H1 (cell line): ENCODE measurements around the gene NPHP4. TPM values are rescaled to one million over a fixed set of nuclear protein-coding genes. Genes with fewer than 3 reads are reported as not detected.

Source experiments
- POLR2A ChIP-seq, 2 experiments: IDR thresholded peaks; 1 replicate in 1 of 2; 2 replicates in 1 of 2; pipeline ENCODE4 v1.6.1; 2011; ENCODE audit warnings: low read depth in 2 of 2, low read length in 2 of 2, mild to moderate bottlenecking in 2 of 2; ENCODE audit errors: control extremely low read depth in 1 of 2
- polyA plus RNA-seq, 7 experiments: library from polyadenylated mRNA; depleted of rRNA in 3 of 7; stranded (reverse) in 5 of 7; unstranded in 2 of 7; fragments of >200 nt in 5 of 7; fragments of 200-250 nt in 2 of 7; gene quantifications; 1 replicate in 5 of 7; 2 replicates in 1 of 7; 4 replicates in 1 of 7; pipeline versions ENCODE4 v1.2.1 to v1.2.3, GENCODE V29; 2011 to 2013; ENCODE audit warnings: missing spikeins in 2 of 7, mixed read lengths in 2 of 7
- total RNA-seq: library from RNA; stranded (reverse); fragmentation: NEBNext Ultra II Directional; extraction: Animal tissue kit (Norgen Biotek cat#: 25700); gene quantifications from 2 replicates; pipeline ENCODE4 v1.2.1, GENCODE V29; 2021

The NPHP4 gene
- total and polyA plus RNA-seq, 2 of the 8 experiments (the other 6 are each of a cell fraction or from before 2014, with no cell fraction given), result 5.8 to 14.0 TPM

DNA sequence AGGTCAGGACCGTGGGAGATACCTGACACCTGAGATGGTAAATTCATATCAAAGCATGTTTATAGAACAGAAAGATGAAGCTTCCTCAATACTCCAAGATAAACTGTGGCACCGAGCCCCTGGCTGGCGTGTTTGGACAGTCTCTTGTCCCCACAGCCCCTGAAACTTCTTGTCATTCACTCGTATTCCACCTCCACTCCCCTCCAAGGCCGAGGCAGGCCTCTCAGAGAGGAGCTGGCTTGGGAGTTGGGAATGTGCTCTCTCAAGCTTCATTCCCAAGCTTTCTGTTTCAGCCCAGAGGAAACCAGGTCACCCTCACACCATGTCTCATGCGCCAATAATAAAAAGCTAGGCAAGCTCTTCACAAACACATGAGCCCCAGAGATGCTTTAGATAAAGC lies 86.1 kb downstream of the NPHP4 start (continued):
- TF ChIP-seq POLR2A (IDR thresholded peaks at IDR 0.05; ENCODE audit: control extremely low read depth in 1 of 2, low read depth in 2 of 2, low read length in 2 of 2), result no peak
